GM23338 (cell line): Measurements from ENCODE around the gene DDX4. TPM values are rescaled to one million over a fixed set of nuclear protein-coding genes. Genes with fewer than 3 reads are reported as not detected.

Experiments used
- ATAC-seq: fragments of 200-7000 bp; cut with Tn5 transposase; 3 replicates; pipeline ENCODE4 v1.9.1; 2020
- DNase-seq: peaks from one replicate; pipeline ENCODE4 v3.0.0-alpha.2; 2015; ENCODE audit warnings: low spot score
- H2AFZ ChIP-seq: fragments of 200-600 bp; sonication (generic); 2 replicates; pipeline ENCODE4 v1.8.0; 2016; ENCODE audit warnings: antibody characterized with exemption, mild to moderate bottlenecking, moderate library complexity
- H3F3A ChIP-seq: fragments of 200-600 bp; sonication (generic); replicated peaks from 2 replicates; pipeline ENCODE4 v1.8.0; 2017; ENCODE audit warnings: antibody characterized with exemption, mixed run types, low read depth
- H3K27ac ChIP-seq: fragments of 200-600 bp; sonication (generic); 2 replicates; pipeline ENCODE4 v1.6.1; 2016; ENCODE audit warnings: low read depth
- H3K27me3 ChIP-seq: fragments of 200-600 bp; sonication (generic); 2 replicates; pipeline ENCODE4 v1.8.0; 2016; ENCODE audit warnings: mild to moderate bottlenecking, mixed run types, moderate library complexity; ENCODE audit not compliant: insufficient read depth
- H3K36me3 ChIP-seq: fragments of 200-600 bp; sonication (generic); 2 replicates; pipeline ENCODE4 v1.8.0; 2016; ENCODE audit warnings: mild to moderate bottlenecking; ENCODE audit not compliant: insufficient read depth
- H3K4me1 ChIP-seq: fragments of 200-600 bp; sonication (generic); 2 replicates; pipeline ENCODE4 v1.8.0; 2016; ENCODE audit warnings: mild to moderate bottlenecking, moderate library complexity; ENCODE audit not compliant: insufficient read depth
- H3K4me2 ChIP-seq: fragments of 200-600 bp; sonication (generic); 2 replicates; pipeline ENCODE4 v1.7.1; 2017; ENCODE audit warnings: mixed run types
- H3K4me3 ChIP-seq: fragments of 200-600 bp; sonication (generic); 2 replicates; pipeline ENCODE4 v1.6.1; 2016; ENCODE audit warnings: mixed run types
- H3K79me2 ChIP-seq: fragments of 200-600 bp; sonication (generic); replicated peaks from 2 replicates; pipeline ENCODE4 v1.8.0; 2017; ENCODE audit warnings: mild to moderate bottlenecking; ENCODE audit not compliant: insufficient read depth
- H3K9me2 ChIP-seq: fragments of 200-600 bp; sonication (generic); 2 replicates; pipeline ENCODE4 v1.8.0; 2017; ENCODE audit not compliant: insufficient read depth
- H4K20me1 ChIP-seq: fragments of 200-600 bp; sonication (generic); replicated peaks from 2 replicates; pipeline ENCODE4 v1.8.0; 2017; ENCODE audit warnings: mild to moderate bottlenecking; ENCODE audit not compliant: insufficient read depth
- H3K27ac Mint-ChIP-seq: 2 replicates; pipeline ENCODE4 v1.8.0; 2020; ENCODE audit warnings: inconsistent platforms, mild to moderate bottlenecking, moderate library complexity, mixed read lengths
- H3K27me3 Mint-ChIP-seq: 3 replicates; pipeline ENCODE4 v1.8.0; 2022; ENCODE audit warnings: low read depth, mild to moderate bottlenecking, moderate library complexity, mixed read lengths, inconsistent platforms; ENCODE audit not compliant: insufficient read depth, poor library complexity
- H3K36me3 Mint-ChIP-seq: 3 replicates; pipeline ENCODE4 v1.8.0; 2021; ENCODE audit warnings: low read depth, mild to moderate bottlenecking, inconsistent platforms, moderate library complexity, mixed read lengths
- H3K4me1 Mint-ChIP-seq: 3 replicates; pipeline ENCODE4 v1.8.0; 2020; ENCODE audit warnings: mild to moderate bottlenecking, inconsistent platforms, mixed read lengths
- H3K4me3 Mint-ChIP-seq: 3 replicates; pipeline ENCODE4 v1.8.0; 2021; ENCODE audit warnings: moderate library complexity, mild to moderate bottlenecking, inconsistent platforms, mixed read lengths
- H3K9me3 Mint-ChIP-seq: 3 replicates; pipeline ENCODE4 v1.8.0; 2020; ENCODE audit warnings: moderate library complexity, mild to moderate bottlenecking, inconsistent platforms, mixed read lengths
- ETS1 ChIP-seq: IDR thresholded peaks from 2 replicates; pipeline ENCODE4 v1.6.1; 2016; ENCODE audit warnings: antibody characterized with exemption
- POLR2AphosphoS5 ChIP-seq: IDR thresholded peaks from 2 replicates; pipeline ENCODE4 v1.6.1; 2016; ENCODE audit warnings: antibody characterized with exemption, low read depth
- ZNF331 ChIP-seq: fragments of 250-450 bp; sonication (Bioruptor Pico); IDR thresholded peaks from 2 replicates; pipeline ENCODE4 v1.5.0; 2020; ENCODE audit warnings: low read depth, mild to moderate bottlenecking, moderate library complexity
- polyA plus RNA-seq: library from polyadenylated mRNA; unstranded; fragments of >200 nt; fragmentation: Nextera tagmentation; extraction: Ambion mirVana; gene quantifications from 2 replicates; pipeline ENCODE4 v1.2.1, GENCODE V29; 2016
- total RNA-seq: library from RNA; depleted of rRNA; stranded (reverse); fragments of >200 nt; shearing (Covaris generic); gene quantifications from 2 replicates; pipeline ENCODE4 v1.2.3, GENCODE V29; 2014
- TF ChIP-seq, protein P1 (sequence below): IDR thresholded peaks from one replicate; pipeline ENCODE4 v1.6.1; 2018; ENCODE audit warnings: antibody characterized with exemption; ENCODE audit not compliant: unreplicated experiment
- TF ChIP-seq, protein P2 (sequence below), 2 experiments: fragments of 200-600 bp in 1 of 2; sonication (generic) in 1 of 2; conservative IDR thresholded peaks; 2 replicates each; pipeline versions ENCODE4 v1.5.1 to v1.6.1; 2016 to 2017; ENCODE audit warnings: antibody characterized with exemption in 2 of 2, low read depth in 2 of 2, mild to moderate bottlenecking in 2 of 2, moderate library complexity in 1 of 2
- TF ChIP-seq, protein P3 (sequence below): fragments of 250-450 bp; sonication (Bioruptor Pico); IDR thresholded peaks from 2 replicates; pipeline ENCODE4 v1.5.0; 2020; ENCODE audit warnings: mild to moderate bottlenecking, moderate library complexity

Gene DDX4
- total and polyA plus RNA-seq, 2 experiments from 2014 or later, result 0.83 TPM; not detected in 1

DNA sequence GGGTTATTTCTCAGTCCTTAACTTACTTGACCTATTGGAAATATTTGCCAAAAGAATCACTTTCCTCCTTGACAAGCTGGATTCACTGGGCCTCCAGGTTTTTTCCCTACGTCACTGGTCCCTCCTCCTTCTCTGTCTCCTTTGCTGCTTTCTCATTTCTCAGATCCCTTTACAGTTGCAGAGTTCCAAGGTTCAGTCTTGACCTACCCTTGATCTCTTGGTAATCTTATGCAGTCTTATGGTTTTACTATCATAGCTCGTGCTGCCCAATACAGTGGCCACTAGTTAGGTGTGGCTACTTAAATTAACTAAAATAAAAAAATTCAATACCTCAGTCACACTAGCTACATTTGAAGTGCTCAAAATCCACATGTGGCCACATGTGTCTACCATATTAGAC, 37.1 kb upstream of the DDX4 start (continued):
- TF ChIP-seq ETS1 (no peak), ZNF331 (no peak), POLR2AphosphoS5 (no peak)
- TF ChIP-seq, protein P1, sequence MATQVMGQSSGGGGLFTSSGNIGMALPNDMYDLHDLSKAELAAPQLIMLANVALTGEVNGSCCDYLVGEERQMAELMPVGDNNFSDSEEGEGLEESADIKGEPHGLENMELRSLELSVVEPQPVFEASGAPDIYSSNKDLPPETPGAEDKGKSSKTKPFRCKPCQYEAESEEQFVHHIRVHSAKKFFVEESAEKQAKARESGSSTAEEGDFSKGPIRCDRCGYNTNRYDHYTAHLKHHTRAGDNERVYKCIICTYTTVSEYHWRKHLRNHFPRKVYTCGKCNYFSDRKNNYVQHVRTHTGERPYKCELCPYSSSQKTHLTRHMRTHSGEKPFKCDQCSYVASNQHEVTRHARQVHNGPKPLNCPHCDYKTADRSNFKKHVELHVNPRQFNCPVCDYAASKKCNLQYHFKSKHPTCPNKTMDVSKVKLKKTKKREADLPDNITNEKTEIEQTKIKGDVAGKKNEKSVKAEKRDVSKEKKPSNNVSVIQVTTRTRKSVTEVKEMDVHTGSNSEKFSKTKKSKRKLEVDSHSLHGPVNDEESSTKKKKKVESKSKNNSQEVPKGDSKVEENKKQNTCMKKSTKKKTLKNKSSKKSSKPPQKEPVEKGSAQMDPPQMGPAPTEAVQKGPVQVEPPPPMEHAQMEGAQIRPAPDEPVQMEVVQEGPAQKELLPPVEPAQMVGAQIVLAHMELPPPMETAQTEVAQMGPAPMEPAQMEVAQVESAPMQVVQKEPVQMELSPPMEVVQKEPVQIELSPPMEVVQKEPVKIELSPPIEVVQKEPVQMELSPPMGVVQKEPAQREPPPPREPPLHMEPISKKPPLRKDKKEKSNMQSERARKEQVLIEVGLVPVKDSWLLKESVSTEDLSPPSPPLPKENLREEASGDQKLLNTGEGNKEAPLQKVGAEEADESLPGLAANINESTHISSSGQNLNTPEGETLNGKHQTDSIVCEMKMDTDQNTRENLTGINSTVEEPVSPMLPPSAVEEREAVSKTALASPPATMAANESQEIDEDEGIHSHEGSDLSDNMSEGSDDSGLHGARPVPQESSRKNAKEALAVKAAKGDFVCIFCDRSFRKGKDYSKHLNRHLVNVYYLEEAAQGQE, result no peak
- TF ChIP-seq, protein P2, sequence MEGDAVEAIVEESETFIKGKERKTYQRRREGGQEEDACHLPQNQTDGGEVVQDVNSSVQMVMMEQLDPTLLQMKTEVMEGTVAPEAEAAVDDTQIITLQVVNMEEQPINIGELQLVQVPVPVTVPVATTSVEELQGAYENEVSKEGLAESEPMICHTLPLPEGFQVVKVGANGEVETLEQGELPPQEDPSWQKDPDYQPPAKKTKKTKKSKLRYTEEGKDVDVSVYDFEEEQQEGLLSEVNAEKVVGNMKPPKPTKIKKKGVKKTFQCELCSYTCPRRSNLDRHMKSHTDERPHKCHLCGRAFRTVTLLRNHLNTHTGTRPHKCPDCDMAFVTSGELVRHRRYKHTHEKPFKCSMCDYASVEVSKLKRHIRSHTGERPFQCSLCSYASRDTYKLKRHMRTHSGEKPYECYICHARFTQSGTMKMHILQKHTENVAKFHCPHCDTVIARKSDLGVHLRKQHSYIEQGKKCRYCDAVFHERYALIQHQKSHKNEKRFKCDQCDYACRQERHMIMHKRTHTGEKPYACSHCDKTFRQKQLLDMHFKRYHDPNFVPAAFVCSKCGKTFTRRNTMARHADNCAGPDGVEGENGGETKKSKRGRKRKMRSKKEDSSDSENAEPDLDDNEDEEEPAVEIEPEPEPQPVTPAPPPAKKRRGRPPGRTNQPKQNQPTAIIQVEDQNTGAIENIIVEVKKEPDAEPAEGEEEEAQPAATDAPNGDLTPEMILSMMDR (conservative IDR thresholded peaks at IDR 0.05; ENCODE audit: low read depth in 2 of 2), result no peak

GRCh38 chr5:55701462-55702103, 36.3 kb upstream of the DDX4 start:
- no peak overlapping the region for H3K4me3 ChIP-seq
- Mint-ChIP-seq H3K36me3 (peaks cover 45% of the 10 kb centered on the region), H3K27ac (0 out of 2 replicates have a peak overlapping the region, but pooled peaks have one; percentile 5), H3K4me3 (no peak overlapping the region), H3K27me3 (no peaks in the 10 kb centered on the region), H3K4me1 (no peaks in the 10 kb centered on the region), H3K9me3 (peaks cover 22% of the 10 kb centered on the region)
- H3K27me3 ChIP-seq, result no peaks in the 10 kb centered on the region
- no peak overlapping the region for H3K4me2 ChIP-seq
- no peaks in the 10 kb centered on the region for H3F3A ChIP-seq
- no peak overlapping the region for H2AFZ ChIP-seq
- H4K20me1 ChIP-seq, result no peaks in the 10 kb centered on the region
- ATAC-seq, result no peak
- no peak overlapping the region for H3K27ac ChIP-seq
- peaks cover 25% of the 10 kb centered on the region; the same call in 1 of the 2 replicates for H3K79me2 ChIP-seq
- TF ChIP-seq ZNF331, result no peak
- TF ChIP-seq, protein P2 (conservative IDR thresholded peaks at IDR 0.05; ENCODE audit: low read depth in 2 of 2), result peak; percentile 30 to 31; a peak in 3 of 4 replicates
- TF ChIP-seq, protein P3, sequence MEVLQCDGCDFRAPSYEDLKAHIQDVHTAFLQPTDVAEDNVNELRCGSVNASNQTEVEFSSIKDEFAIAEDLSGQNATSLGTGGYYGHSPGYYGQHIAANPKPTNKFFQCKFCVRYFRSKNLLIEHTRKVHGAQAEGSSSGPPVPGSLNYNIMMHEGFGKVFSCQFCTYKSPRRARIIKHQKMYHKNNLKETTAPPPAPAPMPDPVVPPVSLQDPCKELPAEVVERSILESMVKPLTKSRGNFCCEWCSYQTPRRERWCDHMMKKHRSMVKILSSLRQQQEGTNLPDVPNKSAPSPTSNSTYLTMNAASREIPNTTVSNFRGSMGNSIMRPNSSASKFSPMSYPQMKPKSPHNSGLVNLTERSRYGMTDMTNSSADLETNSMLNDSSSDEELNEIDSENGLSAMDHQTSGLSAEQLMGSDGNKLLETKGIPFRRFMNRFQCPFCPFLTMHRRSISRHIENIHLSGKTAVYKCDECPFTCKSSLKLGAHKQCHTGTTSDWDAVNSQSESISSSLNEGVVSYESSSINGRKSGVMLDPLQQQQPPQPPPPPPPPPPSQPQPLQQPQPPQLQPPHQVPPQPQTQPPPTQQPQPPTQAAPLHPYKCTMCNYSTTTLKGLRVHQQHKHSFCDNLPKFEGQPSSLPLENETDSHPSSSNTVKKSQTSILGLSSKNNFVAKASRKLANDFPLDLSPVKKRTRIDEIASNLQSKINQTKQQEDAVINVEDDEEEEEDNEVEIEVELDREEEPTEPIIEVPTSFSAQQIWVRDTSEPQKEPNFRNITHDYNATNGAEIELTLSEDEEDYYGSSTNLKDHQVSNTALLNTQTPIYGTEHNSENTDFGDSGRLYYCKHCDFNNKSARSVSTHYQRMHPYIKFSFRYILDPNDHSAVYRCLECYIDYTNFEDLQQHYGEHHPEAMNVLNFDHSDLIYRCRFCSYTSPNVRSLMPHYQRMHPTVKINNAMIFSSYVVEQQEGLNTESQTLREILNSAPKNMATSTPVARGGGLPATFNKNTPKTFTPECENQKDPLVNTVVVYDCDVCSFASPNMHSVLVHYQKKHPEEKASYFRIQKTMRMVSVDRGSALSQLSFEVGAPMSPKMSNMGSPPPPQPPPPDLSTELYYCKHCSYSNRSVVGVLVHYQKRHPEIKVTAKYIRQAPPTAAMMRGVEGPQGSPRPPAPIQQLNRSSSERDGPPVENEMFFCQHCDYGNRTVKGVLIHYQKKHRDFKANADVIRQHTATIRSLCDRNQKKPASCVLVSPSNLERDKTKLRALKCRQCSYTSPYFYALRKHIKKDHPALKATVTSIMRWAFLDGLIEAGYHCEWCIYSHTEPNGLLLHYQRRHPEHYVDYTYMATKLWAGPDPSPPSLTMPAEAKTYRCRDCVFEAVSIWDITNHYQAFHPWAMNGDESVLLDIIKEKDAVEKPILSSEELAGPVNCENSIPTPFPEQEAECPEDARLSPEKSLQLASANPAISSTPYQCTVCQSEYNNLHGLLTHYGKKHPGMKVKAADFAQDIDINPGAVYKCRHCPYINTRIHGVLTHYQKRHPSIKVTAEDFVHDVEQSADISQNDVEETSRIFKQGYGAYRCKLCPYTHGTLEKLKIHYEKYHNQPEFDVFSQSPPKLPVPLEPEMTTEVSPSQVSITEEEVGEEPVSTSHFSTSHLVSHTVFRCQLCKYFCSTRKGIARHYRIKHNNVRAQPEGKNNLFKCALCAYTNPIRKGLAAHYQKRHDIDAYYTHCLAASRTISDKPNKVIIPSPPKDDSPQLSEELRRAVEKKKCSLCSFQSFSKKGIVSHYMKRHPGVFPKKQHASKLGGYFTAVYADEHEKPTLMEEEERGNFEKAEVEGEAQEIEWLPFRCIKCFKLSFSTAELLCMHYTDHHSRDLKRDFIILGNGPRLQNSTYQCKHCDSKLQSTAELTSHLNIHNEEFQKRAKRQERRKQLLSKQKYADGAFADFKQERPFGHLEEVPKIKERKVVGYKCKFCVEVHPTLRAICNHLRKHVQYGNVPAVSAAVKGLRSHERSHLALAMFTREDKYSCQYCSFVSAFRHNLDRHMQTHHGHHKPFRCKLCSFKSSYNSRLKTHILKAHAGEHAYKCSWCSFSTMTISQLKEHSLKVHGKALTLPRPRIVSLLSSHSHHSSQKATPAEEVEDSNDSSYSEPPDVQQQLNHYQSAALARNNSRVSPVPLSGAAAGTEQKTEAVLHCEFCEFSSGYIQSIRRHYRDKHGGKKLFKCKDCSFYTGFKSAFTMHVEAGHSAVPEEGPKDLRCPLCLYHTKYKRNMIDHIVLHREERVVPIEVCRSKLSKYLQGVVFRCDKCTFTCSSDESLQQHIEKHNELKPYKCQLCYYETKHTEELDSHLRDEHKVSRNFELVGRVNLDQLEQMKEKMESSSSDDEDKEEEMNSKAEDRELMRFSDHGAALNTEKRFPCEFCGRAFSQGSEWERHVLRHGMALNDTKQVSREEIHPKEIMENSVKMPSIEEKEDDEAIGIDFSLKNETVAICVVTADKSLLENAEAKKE (CRISPR knock-in tag), result no peak
- H3K4me1 ChIP-seq, result no peaks in the 10 kb centered on the region
- peak; percentile 24 for DNase-seq
- H3K9me2 ChIP-seq, result no peaks in the 10 kb centered on the region
- H3K36me3 ChIP-seq, result peaks cover 8% of the 10 kb centered on the region
